ENCODE data around the gene SRPX2. TPM values are rescaled to one million over a fixed set of nuclear protein-coding genes. Genes with fewer than 3 reads are reported as not detected.

SRPX2 gene
- polyA plus RNA-seq, 1 donor (not counting 4 experiments of a cell fraction or from before 2014, with no cell fraction given), result 4.0 TPM

- no peak for DNase-seq (ENCODE audit: low read depth, low spot score)
- H3K9me1 ChIP-seq (ENCODE audit: control insufficient read depth, extremely low read depth, insufficient read depth, low read length), result no peaks in the 10 kb centered on the region
- no peaks in the 10 kb centered on the region for H4K20me1 ChIP-seq (ENCODE audit: control insufficient read depth, extremely low read depth, insufficient read depth, low read length)
- H3K36me3 ChIP-seq (ENCODE audit: control insufficient read depth in 2 of 2, extremely low read depth in 1 of 2, insufficient read depth in 2 of 2, low read length in 2 of 2), result no peaks in the 10 kb centered on the region
- no peaks in the 10 kb centered on the region for H3K4me1 ChIP-seq (ENCODE audit: control insufficient read depth, extremely low read depth, insufficient read depth, low read length)
- no peaks in the 10 kb centered on the region for H3K27me3 ChIP-seq (ENCODE audit: control insufficient read depth, extremely low read depth, insufficient read depth, low read length)
- H3K9ac ChIP-seq (ENCODE audit: control insufficient read depth, extremely low read depth, insufficient read depth, low read length), result no peak overlapping the region
- no peak overlapping the region for H3K4me3 ChIP-seq (ENCODE audit: control insufficient read depth in 2 of 3, extremely low read depth in 1 of 3, insufficient read depth in 2 of 3, low read depth in 1 of 3, low read length in 3 of 3)
- no peaks in the 10 kb centered on the region for H3K79me2 ChIP-seq (ENCODE audit: control insufficient read depth, insufficient read depth, low read length)
- dilution Hi-C loops (cut with MboI; ENCODE audit: extremely low pct_ligation_motif_present, low sequenced_read_pairs), result no loop called here
- TF ChIP-seq EZH2 (IDR thresholded peaks at IDR 0.05; ENCODE audit: low read length) (no peak), CTCF (optimal IDR thresholded peaks at IDR 0.05 in 1 of 3, IDR thresholded peaks at IDR 0.05 in 1 of 3, conservative IDR thresholded peaks at IDR 0.05 in 1 of 3; ENCODE audit: extremely low read depth in 1 of 3, insufficient read depth in 2 of 3, low read length in 3 of 3) (no peak)
- H3K4me2 ChIP-seq (ENCODE audit: control insufficient read depth, extremely low read depth, insufficient read depth, low read depth, low read length), result no peak overlapping the region
- no peak for FAIRE-seq
- no peak overlapping the region for H3K27ac ChIP-seq (ENCODE audit: control insufficient read depth, insufficient read depth, low read length)
- H3K9me3 ChIP-seq (ENCODE audit: control insufficient read depth, low read depth, low read length), result no peaks in the 10 kb centered on the region
- H2AFZ ChIP-seq (ENCODE audit: control insufficient read depth, low read length), result no peak overlapping the region
Measured at GRCh38 chrX:100625985-100626491, 18.0 kb upstream of the SRPX2 start.

GRCh38 chrX:100635040-100635439 lies 9.0 kb upstream of the SRPX2 start:
- Histone ChIP-seq H4K20me1 (ENCODE audit: control insufficient read depth, extremely low read depth, insufficient read depth, low read length) (no peaks in the 10 kb centered on the region), H3K4me1 (ENCODE audit: control insufficient read depth, extremely low read depth, insufficient read depth, low read length) (no peaks in the 10 kb centered on the region), H3K9me3 (ENCODE audit: control insufficient read depth, low read depth, low read length) (no peaks in the 10 kb centered on the region), H3K4me3 (ENCODE audit: control insufficient read depth in 2 of 3, extremely low read depth in 1 of 3, insufficient read depth in 2 of 3, low read depth in 1 of 3, low read length in 3 of 3) (no peak overlapping the region), H3K79me2 (ENCODE audit: control insufficient read depth, insufficient read depth, low read length) (no peaks in the 10 kb centered on the region), H3K27ac (ENCODE audit: control insufficient read depth, insufficient read depth, low read length) (no peak overlapping the region), H3K36me3 (ENCODE audit: control insufficient read depth in 2 of 2, extremely low read depth in 1 of 2, insufficient read depth in 2 of 2, low read length in 2 of 2) (peaks cover 0 to 4% of the 10 kb centered on the region in 2 experiments), H3K4me2 (ENCODE audit: control insufficient read depth, extremely low read depth, insufficient read depth, low read depth, low read length) (no peak overlapping the region), H2AFZ (ENCODE audit: control insufficient read depth, low read length) (no peak overlapping the region), H3K9me1 (ENCODE audit: control insufficient read depth, extremely low read depth, insufficient read depth, low read length) (no peaks in the 10 kb centered on the region), H3K9ac (ENCODE audit: control insufficient read depth, extremely low read depth, insufficient read depth, low read length) (no peak overlapping the region), H3K27me3 (ENCODE audit: control insufficient read depth, extremely low read depth, insufficient read depth, low read length) (no peaks in the 10 kb centered on the region)
- TF ChIP-seq EZH2 (IDR thresholded peaks at IDR 0.05; ENCODE audit: low read length), result no peak
- TF ChIP-seq CTCF (optimal IDR thresholded peaks at IDR 0.05 in 1 of 3, IDR thresholded peaks at IDR 0.05 in 1 of 3, conservative IDR thresholded peaks at IDR 0.05 in 1 of 3; ENCODE audit: extremely low read depth in 1 of 3, insufficient read depth in 2 of 3, low read length in 3 of 3), result no peak
- dilution Hi-C loops (cut with MboI; ENCODE audit: extremely low pct_ligation_motif_present, low sequenced_read_pairs), result no loop called here
- FAIRE-seq, result no peak
- DNase-seq (ENCODE audit: low read depth, low spot score), result no peak
